GM12875 (cell line): ENCODE data around the gene DIP2C.
"Not testable (repeated sequence)": the region's sequence is repeated elsewhere in the genome, so short reads cannot be mapped to it uniquely, and the experiment has no call there.

Experiments used
- H3K4me3 ChIP-seq: one replicate; pipeline ENCODE4 v1.5.1; 2011; ENCODE audit warnings: low read depth, low read length, control low read depth
- CTCF ChIP-seq: IDR thresholded peaks from 2 replicates; pipeline ENCODE4 v1.5.1; 2011; ENCODE audit warnings: low read depth, mild to moderate bottlenecking, control low read depth, inconsistent platforms, low read length, moderate library complexity, borderline replicate concordance; ENCODE audit not compliant: insufficient read depth

Gene DIP2C

GRCh38 chr10:598415-599170 lies 90.9 kb downstream of the DIP2C start:
- TF ChIP-seq CTCF = no peak
- no peak overlapping the region for H3K4me3 ChIP-seq

- no peak overlapping the region for H3K4me3 ChIP-seq
- TF ChIP-seq CTCF = no peak
These were observed 91.5 kb downstream of the DIP2C start for GRCh38 chr10:597976-598375.

GRCh38 chr10:596725-597345 lies 92.6 kb downstream of the DIP2C start:
- no peak for TF ChIP-seq CTCF
- no peak overlapping the region for H3K4me3 ChIP-seq

- H3K4me3 ChIP-seq = not testable (repeated sequence)
These were observed 93.3 kb downstream of the DIP2C start for GRCh38 chr10:596131-596530.

GRCh38 chr10:595473-595872 lies 94.0 kb downstream of the DIP2C start:
- no peak for TF ChIP-seq CTCF
- no peak overlapping the region for H3K4me3 ChIP-seq

GRCh38 chr10:594584-595270 lies 94.7 kb downstream of the DIP2C start:
- no peak for TF ChIP-seq CTCF
- no peak overlapping the region for H3K4me3 ChIP-seq

- TF ChIP-seq CTCF = no peak
- no peak overlapping the region for H3K4me3 ChIP-seq
These were observed 95.5 kb downstream of the DIP2C start for GRCh38 chr10:593901-594457.
